Activated CD8-positive, alpha-beta memory T cell treated with anti-CD3 and anti-CD28 coated beads for 24 hours (primary cell): ENCODE data around the gene TNIK.

Source experiments
- DNase-seq: peaks from one replicate; pipeline ENCODE4 v3.0.0-alpha.2; 2020

Gene TNIK

DNA sequence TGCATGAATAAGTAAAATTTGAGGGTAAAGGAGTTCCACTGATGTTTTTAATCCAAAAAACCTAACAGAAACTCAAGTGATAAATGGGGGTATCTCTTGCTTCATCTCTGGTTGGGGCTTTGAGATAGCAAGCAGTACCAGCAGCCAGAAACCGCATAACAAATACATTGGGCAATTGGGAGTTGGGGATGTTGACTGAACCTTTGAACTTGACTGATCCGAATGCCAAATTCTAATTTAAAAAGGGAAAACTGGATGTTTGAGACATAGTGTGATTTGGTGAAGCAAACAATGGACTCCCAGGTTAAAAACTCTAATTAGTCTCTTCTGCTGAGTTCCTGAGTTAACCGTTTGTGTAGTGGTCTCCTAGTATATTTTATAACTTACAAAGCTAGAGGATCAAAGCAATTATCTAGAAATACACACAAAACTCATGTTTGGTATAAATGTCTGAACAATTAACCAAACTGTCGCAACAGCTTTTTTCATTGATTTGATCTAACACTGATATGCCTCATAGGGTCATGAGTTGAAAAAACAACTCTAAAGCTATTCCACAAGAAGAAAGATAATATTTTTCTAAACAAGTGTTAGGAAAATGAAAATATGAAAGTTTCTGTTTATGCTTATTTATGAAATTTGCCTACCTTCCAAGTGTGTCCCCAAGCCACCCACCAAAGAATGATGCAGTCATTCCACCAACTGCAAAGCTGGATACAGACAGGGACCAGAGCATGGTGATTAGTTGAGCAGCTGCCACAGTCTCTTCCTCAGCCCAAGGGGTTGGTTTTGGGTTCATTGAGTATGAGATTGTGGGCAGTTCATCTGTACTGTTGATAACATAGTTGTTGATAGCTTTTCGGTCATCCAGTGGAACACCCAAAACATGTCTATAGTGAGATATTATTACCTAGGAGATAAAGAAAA, 446.1 kb downstream of the TNIK start:
- DNase-seq = no peak

DNA sequence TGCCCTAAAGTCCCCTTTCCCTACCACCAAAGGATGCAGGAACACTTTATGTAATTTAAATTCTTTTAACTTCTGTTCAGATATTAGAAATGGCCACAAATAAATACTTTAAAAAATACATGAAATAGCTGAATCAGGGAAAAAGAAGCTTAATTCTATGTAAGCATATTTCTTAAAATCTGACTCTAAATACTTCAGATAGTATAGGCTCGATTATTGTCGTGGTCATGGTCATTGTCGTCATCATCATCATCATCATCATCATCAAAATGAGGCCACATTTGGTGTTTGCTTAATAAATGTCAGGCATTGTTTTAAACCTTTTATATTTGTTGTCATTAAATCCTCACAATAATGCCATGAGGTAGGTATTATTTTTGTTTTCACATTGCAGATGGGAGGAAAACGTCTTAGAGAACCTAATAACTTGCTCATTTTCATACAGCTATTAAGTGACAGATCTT, 448.3 kb downstream of the TNIK start:
- DNase-seq = no peak
